ENCODE results near the gene PRICKLE1. TPM values are rescaled to one million over a fixed set of nuclear protein-coding genes. Genes with fewer than 3 reads are reported as not detected.

PRICKLE1 gene
- total RNA-seq, 1 donor from 2014 or later: 4.5 TPM

- ATAC-seq (ENCODE audit: low read depth) (no peak), DNase-seq (no peak)
- Mint-ChIP-seq H3K36me3 (ENCODE audit: low read depth) (no peaks in the 10 kb centered on the region), H3K4me3 (no peak overlapping the region), H3K4me1 (no peaks in the 10 kb centered on the region), H3K27ac (no peak overlapping the region), H3K27me3 (no peaks in the 10 kb centered on the region), H3K9me3 (no peaks in the 10 kb centered on the region)
- TF ChIP-seq, protein P1, sequence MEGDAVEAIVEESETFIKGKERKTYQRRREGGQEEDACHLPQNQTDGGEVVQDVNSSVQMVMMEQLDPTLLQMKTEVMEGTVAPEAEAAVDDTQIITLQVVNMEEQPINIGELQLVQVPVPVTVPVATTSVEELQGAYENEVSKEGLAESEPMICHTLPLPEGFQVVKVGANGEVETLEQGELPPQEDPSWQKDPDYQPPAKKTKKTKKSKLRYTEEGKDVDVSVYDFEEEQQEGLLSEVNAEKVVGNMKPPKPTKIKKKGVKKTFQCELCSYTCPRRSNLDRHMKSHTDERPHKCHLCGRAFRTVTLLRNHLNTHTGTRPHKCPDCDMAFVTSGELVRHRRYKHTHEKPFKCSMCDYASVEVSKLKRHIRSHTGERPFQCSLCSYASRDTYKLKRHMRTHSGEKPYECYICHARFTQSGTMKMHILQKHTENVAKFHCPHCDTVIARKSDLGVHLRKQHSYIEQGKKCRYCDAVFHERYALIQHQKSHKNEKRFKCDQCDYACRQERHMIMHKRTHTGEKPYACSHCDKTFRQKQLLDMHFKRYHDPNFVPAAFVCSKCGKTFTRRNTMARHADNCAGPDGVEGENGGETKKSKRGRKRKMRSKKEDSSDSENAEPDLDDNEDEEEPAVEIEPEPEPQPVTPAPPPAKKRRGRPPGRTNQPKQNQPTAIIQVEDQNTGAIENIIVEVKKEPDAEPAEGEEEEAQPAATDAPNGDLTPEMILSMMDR (IDR thresholded peaks at IDR 0.05): no peak
- POLR2A ChIA-PET: no interaction called here
- intact Hi-C loops (cut with micrococcal nuclease): no loop called here
- CTCF ChIA-PET: no interaction called here
Measured at GRCh38 chr12:42631513-42631912, 42.0 kb upstream of the PRICKLE1 start.

DNA sequence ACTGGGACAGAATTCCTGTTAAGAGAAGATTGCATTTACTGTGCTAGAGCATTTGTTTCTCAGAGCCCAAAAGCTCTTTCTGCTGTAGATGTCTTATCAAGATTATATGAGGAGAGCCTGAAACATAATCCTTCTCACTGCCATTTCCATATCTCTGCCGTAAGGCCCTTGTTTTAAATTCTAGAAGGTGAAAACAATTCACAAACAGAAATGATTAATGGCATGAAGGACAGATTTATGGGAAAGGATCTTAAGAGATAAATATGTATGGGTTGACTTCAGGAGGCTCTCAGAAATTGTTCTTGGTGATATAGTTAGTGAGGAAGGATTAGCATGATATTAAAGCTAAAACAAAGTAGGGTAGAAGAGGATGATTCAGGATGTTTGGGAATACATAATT is 40.8 kb upstream of the PRICKLE1 start:
- no peak for DNase-seq
- Mint-ChIP-seq H3K4me1 (no peaks in the 10 kb centered on the region), H3K36me3 (ENCODE audit: low read depth) (no peaks in the 10 kb centered on the region), H3K27me3 (no peaks in the 10 kb centered on the region), H3K4me3 (no peak overlapping the region), H3K27ac (no peak overlapping the region), H3K9me3 (no peaks in the 10 kb centered on the region)
- CTCF ChIA-PET: no interaction called here
- ATAC-seq (ENCODE audit: low read depth): no peak
- TF ChIP-seq, protein P1 (IDR thresholded peaks at IDR 0.05): no peak
- intact Hi-C loops (cut with micrococcal nuclease): no loop called here
- POLR2A ChIA-PET: no interaction called here

- Mint-ChIP-seq H3K4me3 (no peak overlapping the region), H3K27me3 (no peaks in the 10 kb centered on the region), H3K4me1 (no peaks in the 10 kb centered on the region), H3K27ac (no peak overlapping the region), H3K9me3 (no peaks in the 10 kb centered on the region), H3K36me3 (ENCODE audit: low read depth) (no peaks in the 10 kb centered on the region)
- DNase-seq: no peak
- POLR2A ChIA-PET: no interaction called here
- CTCF ChIA-PET: no interaction called here
- no peak for ATAC-seq (ENCODE audit: low read depth)
- TF ChIP-seq, protein P1 (IDR thresholded peaks at IDR 0.05): no peak
- intact Hi-C loops (cut with micrococcal nuclease): no loop called here
Measured at GRCh38 chr12:42627151-42627550, 37.6 kb upstream of the PRICKLE1 start.

GRCh38 chr12:42625611-42626010 is 36.1 kb upstream of the PRICKLE1 start:
- no peaks in the 10 kb centered on the region for H3K9me3 Mint-ChIP-seq
- TF ChIP-seq, protein P1 (IDR thresholded peaks at IDR 0.05): no peak
- H3K4me3 Mint-ChIP-seq: no peak overlapping the region
- no peaks in the 10 kb centered on the region for H3K27me3 Mint-ChIP-seq
- DNase-seq: no peak
- H3K4me1 Mint-ChIP-seq: no peaks in the 10 kb centered on the region
- ChIA-PET CTCF (interaction anchor here (0.6 kb wide), 1 partner anchor 141 kb away, joined by 4 read pairs; no protein-coding TSS in a partner anchor), POLR2A (no interaction called here)
- no peaks in the 10 kb centered on the region for H3K36me3 Mint-ChIP-seq (ENCODE audit: low read depth)
- H3K27ac Mint-ChIP-seq: no peak overlapping the region
- intact Hi-C loops (cut with micrococcal nuclease): no loop called here
- ATAC-seq (ENCODE audit: low read depth): no peak

DNA sequence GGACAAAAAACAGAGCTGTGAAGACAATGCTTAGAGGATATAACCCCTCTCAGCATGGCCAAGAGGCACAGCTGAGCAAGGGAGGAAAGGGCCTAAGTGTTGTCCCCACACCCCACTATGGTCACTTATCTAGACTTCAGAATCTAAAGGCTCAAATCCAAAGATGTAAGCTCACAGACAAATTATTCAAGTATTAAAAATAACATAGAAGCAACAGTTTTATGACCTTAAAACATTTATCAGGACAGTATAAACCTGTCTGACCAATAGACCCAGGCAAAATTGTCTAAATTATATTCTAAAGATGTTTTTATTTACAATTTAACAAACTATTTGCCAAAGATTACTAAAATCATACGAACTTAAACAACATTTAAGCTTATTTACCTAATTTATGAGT is 28.1 kb upstream of the PRICKLE1 start:
- intact Hi-C loops (cut with micrococcal nuclease): no loop called here
- Mint-ChIP-seq H3K27me3 (peaks cover 6% of the 10 kb centered on the region), H3K4me1 (no peaks in the 10 kb centered on the region), H3K4me3 (no peak overlapping the region), H3K36me3 (ENCODE audit: low read depth) (no peaks in the 10 kb centered on the region), H3K27ac (no peak overlapping the region), H3K9me3 (peaks cover 21% of the 10 kb centered on the region)
- DNase-seq: no peak
- ATAC-seq (ENCODE audit: low read depth): no peak
- ChIA-PET POLR2A (no interaction called here), CTCF (no interaction called here)
- TF ChIP-seq, protein P1 (IDR thresholded peaks at IDR 0.05): no peak
